ENCODE measurements around the gene SLC37A1. TPM values are rescaled to one million over a fixed set of nuclear protein-coding genes. Genes with fewer than 3 reads are reported as not detected.
"Not testable (repeated sequence)": the region's sequence is repeated elsewhere in the genome, so short reads cannot be mapped to it uniquely, and the experiment has no call there.

The SLC37A1 gene
- total RNA-seq, 2 donors from 2014 or later = 17.2 to 22.5 TPM

DNA sequence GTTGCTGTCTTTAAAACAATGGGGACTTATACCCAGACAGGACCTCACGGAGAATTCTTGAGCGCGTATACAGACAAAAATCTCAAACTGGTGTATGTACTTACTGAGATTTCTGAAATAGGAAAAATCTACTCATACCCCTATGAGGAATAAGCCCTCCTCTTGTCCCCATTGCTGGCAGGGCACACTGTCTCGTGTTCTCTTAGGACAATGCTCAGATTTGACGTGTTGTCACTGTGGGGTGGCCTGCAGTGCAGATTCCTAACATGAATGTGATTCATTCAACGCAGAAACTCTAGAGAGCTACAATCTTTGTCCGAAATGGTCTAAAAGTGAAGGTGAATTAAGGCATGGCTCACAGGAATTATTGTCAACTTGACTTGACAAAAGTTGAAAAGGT lies 108.6 kb downstream of the SLC37A1 start:
- H3K27ac Mint-ChIP-seq = no peak overlapping the region
- ATAC-seq (no peak), DNase-seq (ENCODE audit: low spot score) (no peak)
- no peaks in the 10 kb centered on the region for H3K9me3 Mint-ChIP-seq
- no peak overlapping the region for H3K4me3 Mint-ChIP-seq
- H3K27me3 Mint-ChIP-seq = peaks cover 17 to 22% of the 10 kb centered on the region in 2 donors
- no peaks in the 10 kb centered on the region for H3K4me1 Mint-ChIP-seq (ENCODE audit: low read depth in 2 of 2)
- H3K36me3 Mint-ChIP-seq = no peaks in the 10 kb centered on the region

DNA sequence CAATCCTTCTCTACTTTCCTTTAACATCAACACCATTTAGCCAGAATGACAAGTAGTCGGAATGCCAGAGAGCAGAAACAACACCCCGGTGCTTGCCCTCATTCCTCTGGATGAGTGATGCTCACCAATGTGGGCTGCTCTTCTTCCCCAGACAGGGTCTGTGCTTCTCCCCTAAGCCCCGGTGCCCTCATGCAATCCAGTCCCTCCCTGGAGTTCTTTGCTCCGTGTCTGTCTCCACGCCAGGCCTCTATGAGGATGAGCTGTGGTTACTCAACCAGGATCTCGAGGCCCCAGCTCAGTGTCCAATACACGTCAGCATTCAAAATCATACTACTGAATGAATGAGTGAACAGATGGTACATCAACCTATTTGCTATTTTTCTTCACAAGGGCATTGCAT lies 110.0 kb downstream of the SLC37A1 start:
- Mint-ChIP-seq H3K27ac (no peak overlapping the region), H3K27me3 (peaks cover 13 to 18% of the 10 kb centered on the region in 2 donors), H3K9me3 (no peaks in the 10 kb centered on the region), H3K4me3 (no peak overlapping the region), H3K4me1 (ENCODE audit: low read depth in 2 of 2) (no peaks in the 10 kb centered on the region), H3K36me3 (no peaks in the 10 kb centered on the region)
- no peak for ATAC-seq
- DNase-seq (ENCODE audit: low spot score) = no peak

DNA sequence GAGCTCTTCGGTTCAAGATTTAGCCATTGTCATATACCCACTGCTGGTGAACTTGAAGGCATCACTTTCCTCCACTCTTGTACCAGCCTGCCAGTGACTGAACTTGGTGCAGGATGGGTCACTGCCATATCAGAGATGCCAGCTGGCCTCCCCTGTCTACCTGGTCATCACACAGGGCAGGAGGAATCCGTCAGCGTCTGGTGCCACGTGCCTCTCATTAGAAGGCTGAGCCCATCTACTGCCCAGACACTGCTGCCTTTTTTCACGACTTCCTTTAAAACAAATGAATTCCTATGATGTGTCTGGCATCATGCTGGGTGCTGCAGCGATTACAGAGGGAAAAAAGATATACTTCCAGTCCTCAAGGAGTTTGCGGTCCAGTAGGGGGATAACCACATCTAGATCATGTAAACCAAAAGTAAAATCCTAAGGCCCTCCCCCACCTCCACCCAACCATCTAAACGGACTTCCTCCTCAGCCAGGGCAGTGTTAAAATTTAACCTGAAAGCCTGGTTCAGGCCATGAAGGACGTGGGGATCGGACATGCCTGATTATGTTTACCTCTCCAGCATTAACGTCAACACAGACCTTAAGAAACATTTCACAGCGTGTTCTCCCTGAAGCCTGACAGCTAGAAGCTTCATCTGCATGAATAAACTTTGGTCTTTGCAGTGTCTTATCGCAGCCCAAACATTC lies 110.6 kb downstream of the SLC37A1 start:
- no peak overlapping the region for H3K27ac Mint-ChIP-seq
- H3K27me3 Mint-ChIP-seq = peaks cover 13% of the 10 kb centered on the region in 2 donors
- no peak overlapping the region for H3K4me3 Mint-ChIP-seq
- H3K36me3 Mint-ChIP-seq = no peaks in the 10 kb centered on the region
- no peaks in the 10 kb centered on the region for H3K9me3 Mint-ChIP-seq
- no peak for DNase-seq (ENCODE audit: low spot score)
- no peaks in the 10 kb centered on the region for H3K4me1 Mint-ChIP-seq (ENCODE audit: low read depth in 2 of 2)
- ATAC-seq = no peak

DNA sequence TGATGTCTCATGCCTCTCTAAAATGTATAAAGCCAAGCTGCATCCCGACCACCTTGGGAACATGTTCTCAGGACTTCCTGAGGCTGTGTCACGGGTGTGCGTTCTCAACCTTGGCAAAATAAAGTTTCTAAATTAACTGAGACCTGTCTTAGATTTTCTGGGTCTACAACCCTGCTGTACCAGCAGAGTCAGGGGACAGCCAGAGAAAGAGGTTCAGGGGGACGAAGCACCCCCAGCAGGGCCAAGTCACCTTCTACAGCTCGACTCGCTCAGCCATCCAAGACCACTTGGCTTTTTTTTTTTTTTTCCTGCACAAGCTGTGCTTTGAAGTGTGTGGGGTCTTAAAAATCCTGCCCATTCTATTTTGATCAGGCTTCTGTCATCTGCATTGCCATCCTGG lies 111.3 kb downstream of the SLC37A1 start:
- H3K4me1 Mint-ChIP-seq (ENCODE audit: low read depth in 2 of 2) = no peaks in the 10 kb centered on the region
- DNase-seq (ENCODE audit: low spot score) (no peak), ATAC-seq (no peak)
- H3K27me3 Mint-ChIP-seq = peaks cover 9 to 13% of the 10 kb centered on the region in 2 donors
- no peak overlapping the region for H3K27ac Mint-ChIP-seq
- no peak overlapping the region for H3K4me3 Mint-ChIP-seq
- no peaks in the 10 kb centered on the region for H3K36me3 Mint-ChIP-seq
- H3K9me3 Mint-ChIP-seq = no peaks in the 10 kb centered on the region

DNA sequence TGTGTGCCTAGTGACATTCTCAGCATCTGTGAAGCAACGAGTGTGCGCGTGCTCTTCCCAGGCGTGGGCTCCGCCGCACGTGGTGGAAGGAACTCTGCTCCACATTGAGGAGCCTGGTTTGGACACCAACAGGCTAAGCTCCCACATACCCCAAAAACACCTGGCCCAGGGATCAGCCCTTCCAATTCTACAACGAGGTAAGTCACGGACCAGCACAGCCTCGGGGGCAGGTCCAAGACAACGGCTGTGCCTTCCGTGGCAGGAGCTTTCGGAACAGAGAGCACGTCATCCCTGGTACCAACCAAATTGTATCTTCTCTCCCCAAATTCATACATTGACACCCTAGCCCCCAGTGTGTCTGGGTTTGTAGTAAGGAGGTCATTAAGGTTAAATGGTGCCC lies 112.5 kb downstream of the SLC37A1 start:
- H3K4me3 Mint-ChIP-seq = no peak overlapping the region
- DNase-seq (ENCODE audit: low spot score) (no peak), ATAC-seq (no peak)
- H3K9me3 Mint-ChIP-seq = no peaks in the 10 kb centered on the region
- no peaks in the 10 kb centered on the region for H3K36me3 Mint-ChIP-seq
- no peaks in the 10 kb centered on the region for H3K4me1 Mint-ChIP-seq (ENCODE audit: low read depth in 2 of 2)
- H3K27ac Mint-ChIP-seq = no peak overlapping the region
- H3K27me3 Mint-ChIP-seq = peaks cover 9 to 11% of the 10 kb centered on the region in 2 donors

DNA sequence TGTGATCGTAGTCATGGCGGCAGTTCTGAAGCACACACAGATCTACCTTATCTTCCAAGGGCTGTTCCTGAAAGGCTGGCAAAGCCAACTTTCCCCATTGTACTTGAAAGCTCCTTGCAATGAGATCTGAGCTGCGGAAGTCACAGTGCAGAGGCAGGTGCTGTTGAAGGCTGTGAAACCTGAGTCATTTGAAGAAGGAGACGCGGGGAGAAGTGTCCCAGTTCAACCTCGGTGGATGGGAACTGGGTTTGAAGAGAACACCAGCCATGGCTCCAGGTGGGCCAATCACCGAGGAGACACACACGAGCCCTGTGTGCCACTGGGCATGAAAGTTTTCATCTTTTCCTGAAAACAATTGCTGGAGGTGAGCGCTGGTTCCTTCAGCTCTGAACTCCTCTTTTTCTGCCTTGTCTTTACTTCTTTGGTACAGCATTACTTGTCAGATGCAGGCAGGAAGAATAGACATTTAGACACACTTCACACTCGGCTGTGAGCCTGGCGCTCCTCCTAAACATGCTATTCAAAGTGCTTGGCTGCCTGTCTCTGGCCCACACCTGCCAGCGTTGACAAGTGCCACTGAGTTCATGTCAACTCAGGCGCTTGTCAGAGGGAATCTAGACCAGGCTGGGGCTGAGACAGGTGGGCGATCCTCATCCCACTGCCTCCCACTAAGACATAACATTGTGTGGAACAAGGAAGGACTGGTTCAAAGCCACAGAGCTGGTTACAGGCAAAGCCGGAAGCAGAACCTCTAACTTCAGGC lies 114.1 kb downstream of the SLC37A1 start:
- ATAC-seq (no peak), DNase-seq (ENCODE audit: low spot score) (no peak)
- Mint-ChIP-seq H3K4me3 (no peak overlapping the region), H3K36me3 (no peaks in the 10 kb centered on the region), H3K9me3 (no peaks in the 10 kb centered on the region), H3K27ac (no peak overlapping the region), H3K4me1 (ENCODE audit: low read depth in 2 of 2) (no peaks in the 10 kb centered on the region), H3K27me3 (peaks cover 0 to 8% of the 10 kb centered on the region in 2 donors)

DNA sequence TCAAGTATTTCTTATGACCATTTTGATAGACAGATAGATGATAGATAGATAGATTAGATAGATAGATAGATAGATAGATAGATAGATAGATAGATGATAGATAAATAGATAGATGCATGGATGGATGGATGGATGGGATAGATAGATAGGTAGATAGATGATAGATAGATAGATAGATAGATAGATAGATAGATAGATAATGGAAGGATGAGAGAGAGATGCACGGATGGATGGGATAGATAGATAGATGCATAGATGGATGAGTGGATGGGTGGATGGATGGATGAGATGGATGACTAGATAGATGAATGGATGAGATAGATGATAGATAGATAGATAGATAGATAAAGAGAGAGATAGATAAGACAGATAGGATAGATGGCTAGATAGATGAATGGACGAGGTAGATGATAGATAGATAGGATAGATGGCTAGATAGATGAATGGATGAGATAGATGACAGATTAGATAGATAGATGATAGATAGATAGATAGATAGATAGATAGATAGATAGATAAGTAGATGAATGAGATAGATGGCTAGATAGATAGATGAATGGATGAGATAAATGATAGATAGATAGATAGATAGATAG lies 114.9 kb downstream of the SLC37A1 start:
- not testable (repeated sequence) for DNase-seq (ENCODE audit: low spot score); H3K4me3 Mint-ChIP-seq; H3K36me3 Mint-ChIP-seq

DNA sequence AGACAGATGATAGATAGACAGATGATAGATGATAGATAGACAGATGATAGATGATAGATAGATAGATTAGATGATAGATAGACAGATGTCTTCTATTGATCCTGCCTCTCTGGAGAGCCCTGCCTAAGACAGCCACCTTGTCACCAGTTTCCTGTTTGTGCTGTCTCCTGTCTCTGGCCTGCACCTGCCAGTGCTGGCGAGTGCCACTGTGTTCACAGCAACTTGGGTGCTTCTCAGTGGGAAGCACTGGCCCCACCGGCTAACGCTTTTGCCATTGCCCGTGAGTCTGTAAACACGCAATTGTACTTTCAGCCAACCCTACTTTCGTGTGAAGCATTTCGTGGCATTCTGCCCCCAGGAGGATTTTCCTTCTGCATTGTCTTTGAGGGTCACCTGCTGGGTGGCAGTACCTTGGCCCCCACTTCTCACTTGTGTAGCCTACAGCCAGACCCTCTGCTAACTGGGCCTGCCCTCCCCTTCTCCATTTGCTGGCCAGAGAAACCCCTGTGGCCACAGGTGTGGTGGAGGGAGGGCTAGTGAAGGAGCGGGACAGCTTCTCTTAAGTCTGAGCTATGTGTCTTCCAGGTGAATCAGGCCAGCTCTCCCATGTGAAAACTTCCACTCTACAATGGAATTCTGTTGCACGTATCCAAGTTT lies 116.4 kb downstream of the SLC37A1 start:
- Mint-ChIP-seq H3K4me3 (no peak overlapping the region), H3K9me3 (no peaks in the 10 kb centered on the region), H3K27ac (no peak overlapping the region), H3K36me3 (no peaks in the 10 kb centered on the region), H3K27me3 (no peaks in the 10 kb centered on the region), H3K4me1 (ENCODE audit: low read depth in 2 of 2) (no peaks in the 10 kb centered on the region)
- DNase-seq (ENCODE audit: low spot score) (no peak), ATAC-seq (no peak)

More for the DNA sequence above, 114.9 kb downstream of the SLC37A1 start:
- not testable (repeated sequence) for H3K4me1 Mint-ChIP-seq (ENCODE audit: low read depth in 2 of 2); H3K27ac Mint-ChIP-seq; H3K9me3 Mint-ChIP-seq; H3K27me3 Mint-ChIP-seq; ATAC-seq

DNA sequence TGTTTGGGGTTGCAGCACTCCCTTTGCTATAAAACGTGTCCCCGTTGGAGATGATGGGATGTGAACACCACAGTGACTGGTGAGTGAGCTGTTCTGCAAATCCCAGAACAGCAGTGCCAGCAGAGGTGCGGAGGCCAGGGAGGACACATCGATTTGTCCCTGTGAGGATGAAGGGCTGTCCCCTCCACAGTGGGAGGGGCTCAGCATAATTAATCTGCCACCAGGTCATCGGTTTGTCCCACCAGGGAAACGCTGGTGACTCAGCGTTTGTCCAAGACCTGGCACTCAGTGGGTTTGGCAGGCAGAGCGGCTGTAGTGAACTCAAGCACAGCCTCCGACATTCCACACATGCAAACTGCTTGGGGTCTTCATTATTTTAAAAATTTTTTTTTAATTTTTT lies 117.0 kb downstream of the SLC37A1 start:
- no peaks in the 10 kb centered on the region for H3K4me1 Mint-ChIP-seq (ENCODE audit: low read depth in 2 of 2)
- no peak overlapping the region for H3K4me3 Mint-ChIP-seq
- H3K9me3 Mint-ChIP-seq = no peaks in the 10 kb centered on the region
- no peak overlapping the region for H3K27ac Mint-ChIP-seq
- no peak for ATAC-seq
- H3K27me3 Mint-ChIP-seq = no peaks in the 10 kb centered on the region
- H3K36me3 Mint-ChIP-seq = no peaks in the 10 kb centered on the region
- no peak for DNase-seq (ENCODE audit: low spot score)

Other genes starting within 250 kb of the SLC37A1 start
- not detected for gene TFF3, start 198.4 kb upstream of the SLC37A1 start, total RNA-seq
- gene TFF2, start 162.9 kb upstream of the SLC37A1 start, total RNA-seq = not detected
- gene TFF1, start 147.3 kb upstream of the SLC37A1 start, total RNA-seq = not detected
- 1 to 10 TPM in 1 of 2 donors, under 1 TPM in 1; 0.19 to 8.4 TPM for gene TMPRSS3, start 117.8 kb upstream of the SLC37A1 start, total RNA-seq
- 1 to 10 TPM; 1.7 to 9.2 TPM for gene UBASH3A, start 110.0 kb upstream of the SLC37A1 start, total RNA-seq
- under 1 TPM in 1 of 2 donors, not detected in 1; 0.25 TPM for gene RSPH1, start 17.6 kb upstream of the SLC37A1 start, total RNA-seq
- 1 to 10 TPM; 1.4 to 2.2 TPM for gene PDE9A, start 139.8 kb downstream of the SLC37A1 start, total RNA-seq